Thymus (tissue), 2 donors: ENCODE measurements around the gene CARTPT. TPM values are rescaled to one million over a fixed set of nuclear protein-coding genes. Genes with fewer than 3 reads are reported as not detected.

Experiments used
- polyA plus RNA-seq: library from polyadenylated mRNA; stranded (reverse); fragments of 200-250 nt; gene quantifications from one replicate; pipeline ENCODE4 v1.2.3, GENCODE V29; 2013
- total RNA-seq: library from RNA; stranded (reverse); fragments of 120-200 nt; gene quantifications from one replicate; pipeline ENCODE4 v1.2.4, GENCODE V29; 2013
- donor health status: healthy.

Gene CARTPT
- total and polyA plus RNA-seq, 2 donors, result 0.24 to 2.9 TPM

Other genes with a start within 250 kb of the CARTPT start
- 20.2 TPM for gene MCCC2, start 131.9 kb upstream of the CARTPT start, total RNA-seq
- 23.5 TPM for gene MCCC2, start 131.9 kb upstream of the CARTPT start, polyA plus RNA-seq